Adrenal gland (tissue), 5 donors: Measurements from ENCODE around the gene TSFM.

Source experiments
- POLR2A ChIP-seq, 2 donors: fragments of 450-650 bp; IDR thresholded peaks; one replicate each; pipeline ENCODE4 v1.6.1; 2017; ENCODE audit warnings: antibody characterized with exemption in 2 of 2, mild to moderate bottlenecking in 2 of 2, moderate library complexity in 1 of 2
- TF ChIP-seq, protein P1 (sequence below), 6 experiments: fragments of 450-650 bp in 4 of 6; fragments of 200-600 bp in 2 of 6; sonication (generic) in 1 of 6; IDR thresholded peaks; 1 replicate in 5 of 6; 2 replicates in 1 of 6; pipeline versions ENCODE4 v1.5.1 to v1.8.0; 2016 to 2021; ENCODE audit warnings: antibody characterized with exemption in 6 of 6, mild to moderate bottlenecking in 2 of 6, moderate library complexity in 1 of 6
- donor health status: DM: no; HTN: no; CAD: no.

- TF ChIP-seq, protein P1, sequence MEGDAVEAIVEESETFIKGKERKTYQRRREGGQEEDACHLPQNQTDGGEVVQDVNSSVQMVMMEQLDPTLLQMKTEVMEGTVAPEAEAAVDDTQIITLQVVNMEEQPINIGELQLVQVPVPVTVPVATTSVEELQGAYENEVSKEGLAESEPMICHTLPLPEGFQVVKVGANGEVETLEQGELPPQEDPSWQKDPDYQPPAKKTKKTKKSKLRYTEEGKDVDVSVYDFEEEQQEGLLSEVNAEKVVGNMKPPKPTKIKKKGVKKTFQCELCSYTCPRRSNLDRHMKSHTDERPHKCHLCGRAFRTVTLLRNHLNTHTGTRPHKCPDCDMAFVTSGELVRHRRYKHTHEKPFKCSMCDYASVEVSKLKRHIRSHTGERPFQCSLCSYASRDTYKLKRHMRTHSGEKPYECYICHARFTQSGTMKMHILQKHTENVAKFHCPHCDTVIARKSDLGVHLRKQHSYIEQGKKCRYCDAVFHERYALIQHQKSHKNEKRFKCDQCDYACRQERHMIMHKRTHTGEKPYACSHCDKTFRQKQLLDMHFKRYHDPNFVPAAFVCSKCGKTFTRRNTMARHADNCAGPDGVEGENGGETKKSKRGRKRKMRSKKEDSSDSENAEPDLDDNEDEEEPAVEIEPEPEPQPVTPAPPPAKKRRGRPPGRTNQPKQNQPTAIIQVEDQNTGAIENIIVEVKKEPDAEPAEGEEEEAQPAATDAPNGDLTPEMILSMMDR (IDR thresholded peaks at IDR 0.05): no peak
- TF ChIP-seq POLR2A (IDR thresholded peaks at IDR 0.05): no peak
Measured at GRCh38 chr12:57758552-57759359, 23.8 kb upstream of the TSFM start.
